Upper lobe of right lung (tissue), 1 donor: ENCODE data around the gene LSM12. TPM values are rescaled to one million over a fixed set of nuclear protein-coding genes. Genes with fewer than 3 reads are reported as not detected.

Experiments used
- ATAC-seq: fragments of 200-7000 bp; cut with Tn5 transposase; one replicate; pipeline ENCODE4 v1.9.1; 2020; ENCODE audit warnings: mild to moderate bottlenecking, moderate library complexity
- DNase-seq: peaks from one replicate; pipeline ENCODE4 v3.0.0-alpha.2; 2020
- H3K27ac ChIP-seq: fragments of 200-600 bp; one replicate; pipeline ENCODE4 v1.8.0; 2022
- H3K27me3 ChIP-seq: fragments of 200-600 bp; one replicate; pipeline ENCODE4 v1.8.0; 2022; ENCODE audit warnings: mild to moderate bottlenecking
- H3K36me3 ChIP-seq: fragments of 200-600 bp; one replicate; pipeline ENCODE4 v1.8.0; 2022
- H3K4me1 ChIP-seq: fragments of 200-600 bp; one replicate; pipeline ENCODE4 v1.8.0; 2022
- H3K4me3 ChIP-seq: fragments of 200-600 bp; one replicate; pipeline ENCODE4 v1.8.0; 2022; ENCODE audit warnings: mild to moderate bottlenecking
- H3K9me3 ChIP-seq: fragments of 200-600 bp; one replicate; pipeline ENCODE4 v1.8.0; 2022
- CTCF ChIP-seq: fragments of 200-600 bp; IDR thresholded peaks from one replicate; pipeline ENCODE4 v1.8.0; 2022; ENCODE audit warnings: antibody characterized with exemption
- intact Hi-C: fragments of 100-400 bp; cut with DNase I; formaldehyde crosslinking; loops from one replicate; pipeline ENCODE4 v1.11.0; 2022
- total RNA-seq: library from RNA; stranded (reverse); fragmentation: NEBNext Ultra II Directional; extraction: Animal tissue kit (Norgen Biotek cat#: 25700); gene quantifications from one replicate; pipeline ENCODE4 v1.2.1, GENCODE V29; 2021
- donor health status: DM: no; HTN: yes; CAD: no; lungs with severe emphysema.

Gene LSM12
- total RNA-seq, 1 donor from 2014 or later, result 39.8 TPM

DNA sequence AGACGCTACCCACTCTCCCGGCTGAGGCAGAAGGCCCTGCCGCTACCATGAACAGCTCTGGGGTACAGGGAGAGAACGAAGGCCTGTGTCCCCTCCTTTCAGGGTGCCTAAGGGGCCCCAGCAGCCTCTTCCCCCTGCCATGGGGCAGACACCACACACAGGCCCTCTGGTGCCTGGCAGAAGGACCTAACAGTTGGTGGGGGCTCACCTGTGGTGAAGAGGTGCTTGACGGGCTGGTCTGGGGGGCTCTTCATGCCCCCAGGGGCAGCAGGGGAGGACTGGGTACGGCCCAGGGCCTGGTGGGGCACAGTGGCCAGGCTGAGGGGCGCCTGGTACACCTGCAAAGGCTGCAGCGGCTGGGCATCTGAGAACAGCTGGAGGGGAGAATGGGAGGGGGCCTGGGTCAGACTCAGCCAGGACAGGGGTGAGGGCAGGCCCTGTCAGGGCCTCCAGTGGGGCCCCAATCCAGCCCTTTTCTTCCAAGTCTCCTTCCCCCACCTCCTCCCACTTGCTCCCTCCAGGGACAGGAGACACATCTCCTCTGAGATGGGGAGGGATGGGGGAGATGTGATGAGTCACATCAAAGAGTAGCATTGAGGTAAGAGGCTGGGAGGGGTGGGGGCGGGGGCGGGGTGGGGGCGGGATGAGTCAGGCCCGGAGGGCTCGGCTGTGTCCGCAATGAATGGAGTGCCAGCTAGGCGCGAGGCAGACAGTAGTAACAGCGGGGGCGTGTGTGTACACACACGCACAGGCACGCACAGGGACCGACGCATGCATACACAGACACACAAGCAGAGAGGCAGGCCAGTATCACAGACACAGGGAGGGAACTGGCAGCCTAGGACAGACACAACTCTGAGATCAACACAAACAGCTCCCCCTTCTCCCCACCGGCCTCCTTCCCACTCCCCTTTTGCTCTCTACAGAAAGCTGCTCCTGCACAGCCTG lies 20.2 kb upstream of the LSM12 start:
- Histone ChIP-seq H3K27ac (peak overlapping the region; percentile 58), H3K27me3 (no peaks in the 10 kb centered on the region), H3K4me1 (no peaks in the 10 kb centered on the region), H3K9me3 (no peaks in the 10 kb centered on the region), H3K36me3 (peaks cover 90% of the 10 kb centered on the region), H3K4me3 (no peak overlapping the region)
- DNase-seq, result no peak
- intact Hi-C loops, result no loop called here
- peak; percentile 24 for ATAC-seq
- no peak for TF ChIP-seq CTCF

GRCh38 chr17:44085908-44086307 lies 19.4 kb upstream of the LSM12 start:
- ATAC-seq, result peak; percentile 3

GRCh38 chr17:44084921-44085320 lies 18.4 kb upstream of the LSM12 start:
- no peaks in the 10 kb centered on the region for H3K9me3 ChIP-seq
- H3K27me3 ChIP-seq, result no peaks in the 10 kb centered on the region
- no peak for TF ChIP-seq CTCF
- H3K27ac ChIP-seq, result no peak overlapping the region
- H3K36me3 ChIP-seq, result peaks cover 84% of the 10 kb centered on the region
- no peaks in the 10 kb centered on the region for H3K4me1 ChIP-seq
- no peak for ATAC-seq
- no peak overlapping the region for H3K4me3 ChIP-seq
- intact Hi-C loops, result no loop called here
- DNase-seq, result no peak

More at GRCh38 chr17:44085908-44086307, 19.4 kb upstream of the LSM12 start:
- Histone ChIP-seq H3K9me3 (no peaks in the 10 kb centered on the region), H3K4me3 (no peak overlapping the region), H3K36me3 (peaks cover 84% of the 10 kb centered on the region), H3K27ac (no peak overlapping the region), H3K4me1 (no peaks in the 10 kb centered on the region), H3K27me3 (no peaks in the 10 kb centered on the region)
- DNase-seq, result no peak
- intact Hi-C loops, result no loop called here
- no peak for TF ChIP-seq CTCF

GRCh38 chr17:44084131-44084538 lies 17.7 kb upstream of the LSM12 start:
- Histone ChIP-seq H3K9me3 (no peaks in the 10 kb centered on the region), H3K27me3 (no peaks in the 10 kb centered on the region), H3K36me3 (peaks cover 85% of the 10 kb centered on the region), H3K4me1 (no peaks in the 10 kb centered on the region), H3K4me3 (no peak overlapping the region), H3K27ac (no peak overlapping the region)
- DNase-seq, result peak; percentile 54
- intact Hi-C loops, result no loop called here
- ATAC-seq, result peak; percentile 33
- TF ChIP-seq CTCF, result peak; percentile 32

DNA sequence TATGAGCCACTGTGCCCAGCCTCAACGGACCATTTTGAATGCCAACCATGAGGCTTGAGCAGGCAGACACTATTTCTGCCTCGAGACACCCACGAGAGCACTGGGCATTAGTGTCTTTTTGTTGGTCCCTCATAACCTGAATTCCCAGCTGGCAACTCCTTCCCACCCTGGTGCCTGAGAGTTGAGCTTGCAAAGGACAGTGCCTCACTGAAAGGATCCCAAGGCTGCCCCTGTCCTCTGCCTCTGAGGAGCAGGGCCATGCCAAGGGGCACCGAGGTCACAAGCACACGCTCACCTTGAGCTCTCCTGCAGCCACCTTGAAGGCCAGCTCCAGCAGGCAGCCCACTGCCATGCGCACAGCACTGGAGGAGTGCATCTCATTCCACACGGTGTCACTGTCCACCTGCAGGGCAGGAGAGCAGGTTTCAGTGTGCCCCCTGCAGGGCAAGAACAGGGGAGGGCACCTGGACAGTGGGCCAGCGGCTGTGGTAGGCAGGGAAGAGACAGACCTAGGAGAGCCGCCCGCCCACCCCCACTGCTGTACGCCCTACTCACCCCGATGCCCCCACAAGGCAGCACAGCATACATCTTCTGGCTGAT lies 16.9 kb upstream of the LSM12 start:
- intact Hi-C loops, result no loop called here
- no peaks in the 10 kb centered on the region for H3K9me3 ChIP-seq
- TF ChIP-seq CTCF, result no peak
- H3K27ac ChIP-seq, result no peak overlapping the region
- DNase-seq (peak; percentile 60), ATAC-seq (peak; percentile 13)
- H3K4me1 ChIP-seq, result no peaks in the 10 kb centered on the region
- no peaks in the 10 kb centered on the region for H3K27me3 ChIP-seq
- no peak overlapping the region for H3K4me3 ChIP-seq
- H3K36me3 ChIP-seq, result peaks cover 85% of the 10 kb centered on the region
